H9 (cell line): ENCODE data around the gene PBX1. TPM values are rescaled to one million over a fixed set of nuclear protein-coding genes. Genes with fewer than 3 reads are reported as not detected.

Experiments used
- DNase-seq: peaks from one replicate; pipeline ENCODE4 v3.0.0-alpha.2; 2017
- H2AFZ ChIP-seq: one replicate; pipeline ENCODE4 v1.6.1; 2013; ENCODE audit warnings: mild to moderate bottlenecking, low read length, control low read depth, moderate library complexity
- H2AK5ac ChIP-seq: 2 replicates; pipeline ENCODE4 v1.6.1; 2013; ENCODE audit warnings: low read length, control low read depth, mixed read lengths; ENCODE audit not compliant: insufficient read length
- H2BK120ac ChIP-seq: one replicate; pipeline ENCODE4 v1.6.1; 2013; ENCODE audit warnings: low read depth, mild to moderate bottlenecking, low read length, control low read depth, inconsistent platforms; ENCODE audit not compliant: poor library complexity, severe bottlenecking
- H2BK12ac ChIP-seq: 2 replicates; pipeline ENCODE4 v1.6.1; 2013; ENCODE audit warnings: low read length, control low read depth, mixed read lengths, low read depth; ENCODE audit not compliant: insufficient read length
- H2BK15ac ChIP-seq: 2 replicates; pipeline ENCODE4 v1.6.1; 2013; ENCODE audit warnings: low read depth, low read length, control low read depth
- H2BK20ac ChIP-seq: one replicate; pipeline ENCODE4 v1.6.1; 2013; ENCODE audit warnings: low read depth, mild to moderate bottlenecking, low read length, control low read depth, inconsistent platforms; ENCODE audit not compliant: poor library complexity, severe bottlenecking
- H2BK5ac ChIP-seq: 2 replicates; pipeline ENCODE4 v1.6.1; 2013; ENCODE audit warnings: low read length, control low read depth, mixed read lengths; ENCODE audit not compliant: insufficient read length
- H3K14ac ChIP-seq: 2 replicates; pipeline ENCODE4 v1.6.1; 2013; ENCODE audit warnings: low read length, control low read depth; ENCODE audit not compliant: insufficient read depth
- H3K18ac ChIP-seq: 2 replicates; pipeline ENCODE4 v1.6.1; 2013; ENCODE audit warnings: low read depth, mild to moderate bottlenecking, mixed read lengths, low read length, control low read depth; ENCODE audit not compliant: insufficient read length
- H3K23ac ChIP-seq: 2 replicates; pipeline ENCODE4 v1.6.1; 2013; ENCODE audit warnings: low read length, control low read depth, mixed read lengths, low read depth; ENCODE audit not compliant: insufficient read length
- H3K23me2 ChIP-seq: 2 replicates; pipeline ENCODE4 v1.6.1; 2013; ENCODE audit warnings: low read depth, mild to moderate bottlenecking, mixed read lengths, low read length, control low read depth; ENCODE audit not compliant: insufficient read length, poor library complexity, severe bottlenecking
- H3K27ac ChIP-seq: 2 replicates; pipeline ENCODE4 v1.5.1; 2013; ENCODE audit warnings: low read length, control low read depth, mixed read lengths, low read depth; ENCODE audit not compliant: insufficient read length
- H3K27me3 ChIP-seq: 2 replicates; pipeline ENCODE4 v1.6.1; 2013; ENCODE audit warnings: low read length, control low read depth, inconsistent platforms; ENCODE audit not compliant: insufficient read depth
- H3K4ac ChIP-seq: 2 replicates; pipeline ENCODE4 v1.6.1; 2013; ENCODE audit warnings: low read depth, mild to moderate bottlenecking, control low read depth, inconsistent platforms, low read length, moderate library complexity
- H3K4me1 ChIP-seq: 2 replicates; pipeline ENCODE4 v1.6.1; 2013; ENCODE audit warnings: low read length, control low read depth, inconsistent platforms; ENCODE audit not compliant: insufficient read depth
- H3K4me2 ChIP-seq: 2 replicates; pipeline ENCODE4 v1.6.1; 2013; ENCODE audit warnings: low read length, control low read depth, mixed read lengths; ENCODE audit not compliant: insufficient read length, insufficient read depth
- H3K56ac ChIP-seq: 2 replicates; pipeline ENCODE4 v1.6.1; 2013; ENCODE audit warnings: low read depth, mild to moderate bottlenecking, mixed read lengths, low read length, control low read depth; ENCODE audit not compliant: insufficient read length
- H3K79me1 ChIP-seq: 2 replicates; pipeline ENCODE4 v1.6.1; 2013; ENCODE audit warnings: low read depth, mild to moderate bottlenecking, moderate library complexity, low read length, control low read depth, inconsistent platforms; ENCODE audit not compliant: insufficient read depth, poor library complexity, severe bottlenecking
- H3K79me2 ChIP-seq: 2 replicates; pipeline ENCODE4 v1.6.1; 2013; ENCODE audit warnings: low read length, control low read depth, inconsistent platforms; ENCODE audit not compliant: insufficient read depth
- H3K9ac ChIP-seq: 2 replicates; pipeline ENCODE4 v1.6.1; 2013; ENCODE audit warnings: low read length, control low read depth, mixed read lengths; ENCODE audit not compliant: insufficient read length; ENCODE audit errors: extremely low read depth
- H3K9me3 ChIP-seq: one replicate; pipeline ENCODE4 v1.6.1; 2013; ENCODE audit warnings: low read depth, low read length, inconsistent platforms; ENCODE audit not compliant: control insufficient read depth
- H3T11ph ChIP-seq: one replicate; pipeline ENCODE4 v1.6.1; 2013; ENCODE audit warnings: mild to moderate bottlenecking, low read length, control low read depth, inconsistent platforms
- H4K20me1 ChIP-seq: one replicate; pipeline ENCODE4 v1.6.1; 2013; ENCODE audit not compliant: control insufficient read depth, insufficient read length, insufficient read depth
- H4K5ac ChIP-seq: 2 replicates; pipeline ENCODE4 v1.6.1; 2013; ENCODE audit warnings: low read depth, mild to moderate bottlenecking, mixed read lengths, low read length, control low read depth; ENCODE audit not compliant: insufficient read length
- H4K8ac ChIP-seq: replicated peaks from 2 replicates; pipeline ENCODE4 v1.6.1; 2013; ENCODE audit warnings: low read length, control low read depth, mixed read lengths, low read depth; ENCODE audit not compliant: insufficient read length
- H4K91ac ChIP-seq: 2 replicates; pipeline ENCODE4 v1.6.1; 2013; ENCODE audit warnings: low read depth, mild to moderate bottlenecking, moderate library complexity, mixed read lengths, low read length, control low read depth; ENCODE audit not compliant: insufficient read length
- H3K27ac Mint-ChIP-seq, 3 experiments: 2 replicates in 2 of 3; 3 replicates in 1 of 3; pipeline ENCODE4 v1.8.0; 2020 to 2021; ENCODE audit warnings: mixed read lengths in 3 of 3, mild to moderate bottlenecking in 1 of 3, moderate library complexity in 1 of 3
- H3K27me3 Mint-ChIP-seq: 2 replicates; pipeline ENCODE4 v1.8.0; 2021; ENCODE audit warnings: low read depth, mild to moderate bottlenecking, moderate library complexity, mixed read lengths
- H3K36me3 Mint-ChIP-seq, 3 experiments: 2 replicates in 2 of 3; 3 replicates in 1 of 3; pipeline ENCODE4 v1.8.0; 2020 to 2021; ENCODE audit warnings: low read depth in 3 of 3, mixed read lengths in 3 of 3; ENCODE audit not compliant: insufficient read depth in 1 of 3
- H3K4me1 Mint-ChIP-seq, 2 experiments: 2 replicates each; pipeline ENCODE4 v1.8.0; 2020; ENCODE audit warnings: mixed read lengths in 2 of 2
- H3K4me3 Mint-ChIP-seq, 2 experiments: 2 replicates in 1 of 2; 3 replicates in 1 of 2; pipeline ENCODE4 v1.8.0; 2020 to 2021; ENCODE audit warnings: mild to moderate bottlenecking in 2 of 2, mixed read lengths in 2 of 2, moderate library complexity in 1 of 2
- H3K9me3 Mint-ChIP-seq, 2 experiments: 2 replicates in 1 of 2; 3 replicates in 1 of 2; pipeline ENCODE4 v1.8.0; 2020; ENCODE audit warnings: mild to moderate bottlenecking in 2 of 2, mixed read lengths in 2 of 2, moderate library complexity in 1 of 2
- WGBS: extraction: QIAGEN DNeasy Blood & Tissue Kit; methylation state at CpG from one replicate; pipeline ENCODE4 v1.1.7; 2013; ENCODE audit warnings: missing lambda C conversion rate, low lambda C conversion rate, mixed read lengths; ENCODE audit not compliant: insufficient read length; ENCODE audit errors: extremely low coverage; 5-methylcytosine and 5-hydroxymethylcytosine counted together
- total RNA-seq: library from RNA; stranded (reverse); gene quantifications from 2 replicates; pipeline ENCODE4 v1.2.1, GENCODE V29; 2021
- TF ChIP-seq, protein P1 (sequence below): fragments of 200-600 bp; sonication (generic); conservative IDR thresholded peaks from 3 replicates; pipeline ENCODE4 v1.8.0; 2021; ENCODE audit warnings: antibody characterized with exemption, mild to moderate bottlenecking

Gene PBX1
- total RNA-seq, 1 experiment from 2014 or later = 142 TPM

DNA sequence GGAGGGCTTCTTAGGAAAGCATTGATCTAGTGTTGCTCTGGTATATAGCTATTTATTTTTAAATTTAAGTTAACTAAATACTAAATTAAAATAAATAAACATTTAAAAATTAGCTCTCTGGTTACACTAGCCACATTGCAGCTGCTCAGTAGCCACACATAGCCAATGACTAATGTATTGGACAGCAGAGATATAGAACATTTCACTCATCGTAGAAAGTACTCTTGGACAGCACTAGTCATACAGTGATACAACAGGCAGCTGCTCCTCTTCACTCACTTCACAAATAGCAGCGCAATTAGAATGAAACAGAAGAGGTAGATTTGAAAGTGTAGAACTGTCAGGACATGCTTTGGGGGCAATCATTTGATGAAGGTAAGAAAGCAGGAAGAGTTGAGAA lies 245.4 kb downstream of the PBX1 start:
- WGBS = no CpG with 5 or more reads among the region's 2 CpGs
- Histone ChIP-seq H2BK120ac (no peak overlapping the region), H3K4me2 (no peak overlapping the region)

More for the DNA sequence above, 245.4 kb downstream of the PBX1 start:
- Histone ChIP-seq H2BK15ac (no peak overlapping the region), H3K79me2 (no peaks in the 10 kb centered on the region), H3K56ac (no peak overlapping the region), H4K91ac (no peak overlapping the region), H3K27ac (no peak overlapping the region), H2BK5ac (no peak overlapping the region), H2BK12ac (no peak overlapping the region), H3K23me2 (no peaks in the 10 kb centered on the region), H3K14ac (no peak overlapping the region), H4K8ac (no peak overlapping the region), H3K27me3 (no peaks in the 10 kb centered on the region), H3T11ph (no peak overlapping the region), H2AK5ac (no peak overlapping the region), H3K4me1 (no peaks in the 10 kb centered on the region), H4K5ac (no peak overlapping the region), H4K20me1 (no peaks in the 10 kb centered on the region), H3K9me3 (no peaks in the 10 kb centered on the region), H3K18ac (no peak overlapping the region), H2AFZ (no peak overlapping the region), H2BK20ac (no peak overlapping the region), H3K79me1 (peaks cover 4% of the 10 kb centered on the region), H3K23ac (no peak overlapping the region), H3K9ac (no peak overlapping the region), H3K4ac (no peak overlapping the region)
- no peaks in the 10 kb centered on the region for H3K27me3 Mint-ChIP-seq
- peaks cover 36 to 64% (median 58%) of the 10 kb centered on the region in 3 experiments for H3K36me3 Mint-ChIP-seq
- no peak for DNase-seq
- H3K27ac Mint-ChIP-seq = no peak overlapping the region
- no peak overlapping the region for H3K4me3 Mint-ChIP-seq
- H3K4me1 Mint-ChIP-seq = no peaks in the 10 kb centered on the region
- no peaks in the 10 kb centered on the region for H3K9me3 Mint-ChIP-seq
- TF ChIP-seq, protein P1, sequence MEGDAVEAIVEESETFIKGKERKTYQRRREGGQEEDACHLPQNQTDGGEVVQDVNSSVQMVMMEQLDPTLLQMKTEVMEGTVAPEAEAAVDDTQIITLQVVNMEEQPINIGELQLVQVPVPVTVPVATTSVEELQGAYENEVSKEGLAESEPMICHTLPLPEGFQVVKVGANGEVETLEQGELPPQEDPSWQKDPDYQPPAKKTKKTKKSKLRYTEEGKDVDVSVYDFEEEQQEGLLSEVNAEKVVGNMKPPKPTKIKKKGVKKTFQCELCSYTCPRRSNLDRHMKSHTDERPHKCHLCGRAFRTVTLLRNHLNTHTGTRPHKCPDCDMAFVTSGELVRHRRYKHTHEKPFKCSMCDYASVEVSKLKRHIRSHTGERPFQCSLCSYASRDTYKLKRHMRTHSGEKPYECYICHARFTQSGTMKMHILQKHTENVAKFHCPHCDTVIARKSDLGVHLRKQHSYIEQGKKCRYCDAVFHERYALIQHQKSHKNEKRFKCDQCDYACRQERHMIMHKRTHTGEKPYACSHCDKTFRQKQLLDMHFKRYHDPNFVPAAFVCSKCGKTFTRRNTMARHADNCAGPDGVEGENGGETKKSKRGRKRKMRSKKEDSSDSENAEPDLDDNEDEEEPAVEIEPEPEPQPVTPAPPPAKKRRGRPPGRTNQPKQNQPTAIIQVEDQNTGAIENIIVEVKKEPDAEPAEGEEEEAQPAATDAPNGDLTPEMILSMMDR = no peak
